HG03460 (cell line): ENCODE measurements around the gene RDH16.

Experiments
- ATAC-seq: cut with Tn5 transposase; IDR thresholded peaks from one replicate; pipeline ENCODE4 v1.9.1; 2021; ENCODE audit not compliant: unreplicated experiment

Gene RDH16, protein sequence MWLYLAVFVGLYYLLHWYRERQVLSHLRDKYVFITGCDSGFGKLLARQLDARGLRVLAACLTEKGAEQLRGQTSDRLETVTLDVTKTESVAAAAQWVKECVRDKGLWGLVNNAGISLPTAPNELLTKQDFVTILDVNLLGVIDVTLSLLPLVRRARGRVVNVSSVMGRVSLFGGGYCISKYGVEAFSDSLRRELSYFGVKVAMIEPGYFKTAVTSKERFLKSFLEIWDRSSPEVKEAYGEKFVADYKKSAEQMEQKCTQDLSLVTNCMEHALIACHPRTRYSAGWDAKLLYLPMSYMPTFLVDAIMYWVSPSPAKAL

DNA sequence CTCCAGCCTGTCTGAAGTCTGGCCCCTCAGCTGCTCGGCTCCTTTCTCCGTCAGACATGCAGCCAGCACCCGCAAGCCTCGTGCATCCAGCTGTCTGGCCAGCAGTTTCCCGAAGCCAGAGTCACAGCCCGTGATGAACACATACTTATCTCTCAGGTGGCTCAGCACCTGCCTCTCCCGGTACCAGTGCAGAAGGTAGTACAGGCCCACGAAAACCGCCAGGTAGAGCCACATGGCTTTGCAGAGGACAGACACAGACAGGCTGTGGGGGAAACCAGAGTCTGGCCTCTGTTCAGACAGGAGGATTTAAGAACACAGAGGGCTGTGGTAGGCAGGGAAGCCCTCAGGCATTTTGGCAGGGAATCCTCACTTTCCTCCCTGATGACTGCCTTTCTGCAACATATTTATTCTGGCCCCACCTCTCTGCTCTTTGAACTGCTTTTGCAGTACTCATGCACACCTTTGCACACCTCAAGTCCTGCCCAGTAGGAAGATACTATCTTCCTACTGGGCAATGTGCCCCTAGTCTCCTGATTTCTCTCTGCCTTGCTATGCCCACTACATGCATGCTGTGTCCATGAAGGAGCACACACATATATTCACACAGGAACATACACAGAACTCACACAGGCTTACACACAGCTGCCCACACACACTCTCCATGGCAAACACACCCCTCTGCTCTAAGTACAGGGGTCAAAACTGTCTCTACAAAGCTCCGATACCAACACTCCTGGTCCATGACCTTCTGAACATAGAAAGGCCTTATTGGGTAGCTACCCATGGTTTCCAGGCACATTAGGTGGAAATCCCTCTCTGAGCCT lies at the start of gene RDH16:
RDH16 (minus strand) TSS at position 380 of the 824 bp plus-strand sequence; CDS start at position 234, 146 bp downstream.
- ATAC-seq: no peak

DNA sequence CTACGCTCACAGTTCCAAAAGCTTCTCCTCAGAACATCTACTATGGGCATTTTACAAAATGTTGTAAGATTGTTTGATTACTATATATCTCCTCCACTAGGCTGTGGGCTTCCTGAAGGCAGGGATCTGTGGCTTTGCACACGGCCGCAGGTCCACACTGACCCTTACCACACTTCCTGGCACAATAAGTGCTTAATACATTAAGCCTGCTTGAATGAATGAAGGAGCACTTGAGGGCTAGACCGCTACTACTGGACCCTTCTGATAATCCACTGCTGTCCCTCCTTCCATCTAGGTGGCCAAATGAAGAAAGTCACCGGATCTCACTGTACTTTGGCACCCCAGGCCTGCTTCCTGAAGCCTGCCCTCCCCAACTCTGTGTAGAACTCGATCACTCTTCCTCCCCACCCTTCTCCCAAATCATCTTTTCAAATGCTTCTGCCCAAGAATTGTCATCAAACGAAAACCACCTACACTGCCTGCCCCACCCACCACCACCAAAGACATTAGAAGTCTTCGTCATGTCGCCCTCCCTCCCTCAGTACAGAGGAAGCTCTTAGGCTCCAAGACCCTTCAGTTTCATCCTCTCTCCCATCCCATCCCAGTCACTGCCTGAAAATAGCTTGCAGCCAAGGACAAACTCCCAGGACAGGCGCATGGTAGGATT lies 49.5 kb upstream of the RDH16 start:
- ATAC-seq: peak; percentile 3

DNA sequence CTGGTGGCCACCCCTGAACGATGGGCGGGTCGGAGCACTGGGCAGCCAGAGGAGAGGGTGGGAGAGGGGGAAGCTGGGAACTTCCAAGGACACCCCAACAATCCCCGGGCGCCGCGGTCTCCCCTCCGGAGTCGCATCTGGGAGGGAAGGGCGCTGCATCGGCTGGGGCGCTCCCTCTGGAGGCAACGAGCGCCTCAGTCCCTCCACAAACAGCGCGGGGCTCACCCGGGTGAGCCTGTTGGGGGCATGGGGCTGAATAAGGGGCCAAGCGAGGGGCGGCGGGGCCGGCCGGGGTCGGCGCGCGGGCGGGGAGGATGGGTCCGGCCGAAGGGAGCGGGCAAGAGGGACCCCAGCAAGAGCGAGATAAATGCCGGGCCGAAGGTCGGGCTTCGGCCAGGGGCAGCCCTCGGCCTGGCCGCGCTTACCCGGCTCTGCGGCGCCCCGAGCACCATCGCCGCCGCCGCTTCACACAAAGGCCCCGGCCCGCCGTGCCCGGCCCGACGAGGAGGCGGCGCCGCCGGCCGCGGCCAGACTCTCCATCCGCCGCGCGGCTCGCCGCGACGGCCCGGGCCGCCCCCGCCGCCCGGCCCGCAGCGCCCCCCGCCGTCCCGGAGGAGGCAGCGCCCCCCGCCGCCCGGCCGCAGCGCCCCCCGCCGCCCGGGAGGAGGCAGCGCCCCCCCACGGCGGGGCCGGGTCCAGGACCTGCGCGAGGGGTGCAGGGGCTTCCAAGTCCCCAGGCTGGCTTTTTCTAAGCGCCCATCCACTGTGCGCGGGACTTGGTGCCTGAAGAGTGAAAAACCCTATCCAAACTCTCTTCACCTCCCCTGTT lies 48.8 kb upstream of the RDH16 start, which contains the start of gene ZBTB39:
ZBTB39 (minus strand) TSS at position 567 of the 829 bp plus-strand sequence. CDS start 1,629 bp downstream, outside the sequence.
- ATAC-seq: peak; percentile 67

DNA sequence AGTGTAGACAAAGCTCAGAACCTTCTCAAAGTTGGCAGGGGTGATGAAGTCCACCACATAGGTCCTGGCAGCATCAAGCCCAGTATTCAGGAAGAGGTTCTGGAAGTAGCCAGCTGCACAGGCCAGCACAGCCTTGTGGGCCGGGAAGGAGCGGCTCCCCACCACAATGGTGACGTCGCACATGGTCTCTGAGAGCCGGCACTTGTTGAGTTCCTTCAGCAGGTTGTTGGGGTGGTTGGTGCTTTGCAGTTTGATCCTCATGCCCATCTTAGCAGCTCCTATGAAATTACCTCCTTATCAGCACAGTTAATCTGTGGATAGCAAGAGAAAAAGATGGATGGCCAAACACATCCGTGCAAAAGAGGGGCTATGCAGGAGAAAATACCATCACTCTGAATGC lies 47.2 kb upstream of the RDH16 start:
- ATAC-seq: no peak

DNA sequence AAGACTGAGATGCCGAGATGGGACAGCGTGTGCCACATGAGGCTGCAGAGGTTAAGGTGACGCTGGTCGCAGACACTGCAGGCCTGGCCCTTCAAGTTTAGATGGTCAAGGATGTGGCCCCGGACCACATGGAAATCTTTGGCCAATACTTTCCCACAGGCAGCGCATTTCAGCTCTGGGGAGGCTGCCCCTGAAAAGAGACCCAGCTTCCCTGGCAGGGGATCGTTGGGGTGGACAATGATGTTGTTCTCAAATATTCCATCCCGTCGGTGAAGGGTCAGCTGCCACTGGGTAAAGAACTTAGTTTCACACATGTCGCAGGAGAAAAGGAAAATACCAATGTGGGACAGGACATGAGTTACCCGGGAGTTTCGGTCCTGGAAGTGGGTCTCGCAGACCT lies 46.0 kb upstream of the RDH16 start:
- ATAC-seq: no peak

DNA sequence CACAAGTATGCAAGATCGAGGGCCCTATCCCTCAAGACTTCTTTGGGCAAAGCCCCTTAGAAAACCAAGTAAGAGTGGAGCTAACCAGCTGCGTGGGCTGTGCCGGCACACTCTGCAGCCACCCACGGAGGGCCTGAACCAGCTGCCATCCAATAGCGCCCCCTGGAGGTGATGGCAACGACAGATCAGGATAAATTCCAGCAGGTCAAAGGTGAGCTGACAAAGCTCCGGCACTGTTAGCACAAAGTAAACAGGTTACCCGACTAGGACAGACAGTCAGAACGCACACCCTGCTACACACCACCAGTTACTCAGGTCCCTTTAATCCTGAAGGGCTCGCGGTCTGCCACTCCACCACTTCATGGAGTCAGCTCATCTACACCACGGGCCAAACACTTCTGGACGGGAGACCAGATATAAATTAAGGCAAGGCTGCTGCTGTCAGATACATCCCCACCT lies 44.1 kb upstream of the RDH16 start:
- no peak for ATAC-seq

DNA sequence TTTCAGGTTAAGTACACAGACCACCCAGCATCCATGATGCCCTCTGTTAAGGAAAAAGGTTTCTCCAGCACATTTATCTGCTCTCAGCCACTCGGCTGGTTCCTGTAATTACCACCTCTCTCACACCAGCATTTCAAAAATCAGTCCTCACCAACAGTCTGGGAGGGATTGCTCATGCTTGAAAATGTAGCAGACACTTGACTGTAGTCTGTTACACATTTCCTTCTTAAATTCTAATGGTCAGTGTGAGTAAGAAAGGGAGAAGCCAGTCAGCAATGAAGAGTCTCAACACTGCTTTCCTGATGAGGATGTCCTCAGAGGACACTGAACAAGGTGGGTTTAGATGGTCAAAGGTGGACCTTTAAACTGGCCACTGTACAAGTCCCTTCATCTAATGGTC lies 43.0 kb upstream of the RDH16 start:
- no peak for ATAC-seq

DNA sequence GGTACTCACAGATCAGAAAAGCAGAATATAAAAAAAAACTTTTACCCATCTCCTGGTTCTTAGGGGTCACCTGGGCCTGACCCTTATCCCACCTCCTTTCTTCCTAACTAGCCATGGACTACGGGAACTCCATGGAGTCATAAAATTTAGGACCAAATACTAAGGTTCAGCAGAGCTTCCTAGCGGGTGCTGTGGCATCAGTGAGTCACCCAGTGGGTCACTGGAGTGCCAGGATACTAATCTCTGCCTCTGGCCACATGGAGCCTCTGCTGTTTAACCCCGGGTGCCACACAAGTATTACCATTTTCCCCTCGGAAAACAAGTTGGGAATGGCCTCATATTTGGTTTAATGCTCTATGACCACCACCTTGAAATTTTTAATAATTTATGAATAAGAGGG lies 42.0 kb upstream of the RDH16 start:
- no peak for ATAC-seq

DNA sequence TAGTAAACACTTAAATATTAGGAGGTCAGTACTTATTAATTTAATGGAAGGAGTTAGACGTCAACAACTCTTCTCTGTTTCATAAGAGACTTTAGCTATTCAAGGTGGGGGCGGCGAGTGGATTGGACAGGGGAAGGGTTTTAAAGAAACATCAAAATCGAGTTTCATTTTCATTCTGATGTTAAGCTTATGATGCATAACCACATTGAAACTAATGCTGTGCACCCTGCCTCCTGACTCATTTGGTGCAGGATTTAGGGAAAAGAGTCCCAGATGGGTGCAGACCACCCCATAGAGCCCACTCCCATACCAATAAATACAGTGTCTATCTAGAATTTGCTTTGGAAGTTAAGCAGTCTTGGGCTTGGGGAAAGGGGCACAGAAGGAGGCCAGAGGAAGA lies 41.6 kb upstream of the RDH16 start:
- peak; percentile 83 for ATAC-seq

DNA sequence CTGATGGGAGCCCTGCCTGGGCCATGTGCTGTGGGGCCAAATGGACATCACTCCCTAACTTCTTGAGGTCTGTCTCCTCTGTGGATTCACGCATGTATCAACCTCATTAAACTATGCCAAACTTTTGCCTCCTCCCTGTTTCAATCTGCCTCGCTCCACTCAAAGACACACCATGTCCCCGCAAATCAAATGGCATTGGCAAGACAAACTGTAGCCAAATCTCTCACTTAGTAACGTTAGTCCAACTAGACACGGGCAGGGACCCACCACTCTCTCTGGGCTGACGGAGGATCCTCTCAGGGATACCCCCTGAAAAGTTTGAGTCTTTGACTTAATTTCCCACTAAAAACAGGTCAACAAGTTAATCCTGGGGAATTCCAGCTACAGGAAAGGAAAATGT lies 40.9 kb upstream of the RDH16 start:
- ATAC-seq: no peak

DNA sequence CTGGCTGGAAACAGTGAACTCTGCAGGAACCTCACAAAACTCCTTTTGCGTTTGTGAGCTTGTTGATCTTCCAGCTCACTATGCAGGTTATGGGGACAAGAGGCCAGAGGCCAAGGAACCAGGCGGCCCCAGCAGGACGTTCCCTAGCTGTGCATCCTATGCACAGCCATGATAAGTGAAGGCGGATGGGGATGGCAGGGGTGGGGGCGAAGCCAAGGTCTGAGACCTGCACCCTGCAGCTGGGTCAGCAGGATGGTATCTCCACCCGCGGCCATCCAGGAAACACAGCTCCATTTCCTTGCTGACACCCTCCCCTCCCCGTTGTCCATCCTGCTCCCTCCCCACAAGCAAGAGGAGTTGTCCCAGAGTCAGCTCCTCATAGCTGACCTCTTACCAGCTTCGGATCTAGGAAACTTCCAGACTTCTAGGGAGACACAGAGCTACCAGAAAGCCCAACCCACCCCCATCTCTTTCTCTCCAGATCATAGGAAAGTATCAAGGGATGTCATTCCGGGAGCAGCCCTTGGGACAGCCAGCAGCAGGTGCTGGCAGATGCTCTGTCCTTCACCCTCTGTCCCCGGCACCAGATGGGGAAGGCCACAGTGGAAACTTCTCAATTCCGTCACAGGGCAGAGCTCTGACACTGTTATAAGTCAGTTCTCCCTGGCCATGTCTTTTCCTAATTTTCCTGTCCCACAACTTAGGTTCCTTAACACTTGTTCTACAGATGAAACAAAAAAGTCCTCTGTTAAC lies 39.6 kb upstream of the RDH16 start:
- no peak for ATAC-seq

DNA sequence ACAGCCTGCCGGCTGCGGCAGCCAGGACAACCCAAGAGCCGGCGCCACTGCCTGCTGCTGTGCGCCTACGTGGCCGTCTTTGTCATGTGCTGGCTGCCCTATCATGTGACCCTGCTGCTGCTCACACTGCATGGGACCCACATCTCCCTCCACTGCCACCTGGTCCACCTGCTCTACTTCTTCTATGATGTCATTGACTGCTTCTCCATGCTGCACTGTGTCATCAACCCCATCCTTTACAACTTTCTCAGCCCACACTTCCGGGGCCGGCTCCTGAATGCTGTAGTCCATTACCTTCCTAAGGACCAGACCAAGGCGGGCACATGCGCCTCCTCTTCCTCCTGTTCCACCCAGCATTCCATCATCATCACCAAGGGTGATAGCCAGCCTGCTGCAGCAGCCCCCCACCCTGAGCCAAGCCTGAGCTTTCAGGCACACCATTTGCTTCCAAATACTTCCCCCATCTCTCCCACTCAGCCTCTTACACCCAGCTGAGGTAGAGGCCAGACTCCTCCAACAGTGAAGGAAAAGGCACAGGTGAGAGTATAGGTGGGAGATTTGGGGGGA lies 38.6 kb upstream of the RDH16 start:
- no peak for ATAC-seq

DNA sequence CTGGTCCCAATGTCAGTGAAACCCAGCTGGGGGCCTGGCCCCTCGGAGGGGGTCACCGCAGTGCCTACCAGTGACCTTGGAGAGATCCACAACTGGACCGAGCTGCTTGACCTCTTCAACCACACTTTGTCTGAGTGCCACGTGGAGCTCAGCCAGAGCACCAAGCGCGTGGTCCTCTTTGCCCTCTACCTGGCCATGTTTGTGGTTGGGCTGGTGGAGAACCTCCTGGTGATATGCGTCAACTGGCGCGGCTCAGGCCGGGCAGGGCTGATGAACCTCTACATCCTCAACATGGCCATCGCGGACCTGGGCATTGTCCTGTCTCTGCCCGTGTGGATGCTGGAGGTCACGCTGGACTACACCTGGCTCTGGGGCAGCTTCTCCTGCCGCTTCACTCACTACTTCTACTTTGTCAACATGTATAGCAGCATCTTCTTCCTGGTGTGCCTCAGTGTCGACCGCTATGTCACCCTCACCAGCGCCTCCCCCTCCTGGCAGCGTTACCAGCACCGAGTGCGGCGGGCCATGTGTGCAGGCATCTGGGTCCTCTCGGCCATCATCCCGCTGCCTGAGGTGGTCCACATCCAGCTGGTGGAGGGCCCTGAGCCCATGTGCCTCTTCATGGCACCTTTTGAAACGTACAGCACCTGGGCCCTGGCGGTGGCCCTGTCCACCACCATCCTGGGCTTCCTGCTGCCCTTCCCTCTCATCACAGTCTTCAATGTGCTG lies 38.0 kb upstream of the RDH16 start:
- ATAC-seq: no peak

DNA sequence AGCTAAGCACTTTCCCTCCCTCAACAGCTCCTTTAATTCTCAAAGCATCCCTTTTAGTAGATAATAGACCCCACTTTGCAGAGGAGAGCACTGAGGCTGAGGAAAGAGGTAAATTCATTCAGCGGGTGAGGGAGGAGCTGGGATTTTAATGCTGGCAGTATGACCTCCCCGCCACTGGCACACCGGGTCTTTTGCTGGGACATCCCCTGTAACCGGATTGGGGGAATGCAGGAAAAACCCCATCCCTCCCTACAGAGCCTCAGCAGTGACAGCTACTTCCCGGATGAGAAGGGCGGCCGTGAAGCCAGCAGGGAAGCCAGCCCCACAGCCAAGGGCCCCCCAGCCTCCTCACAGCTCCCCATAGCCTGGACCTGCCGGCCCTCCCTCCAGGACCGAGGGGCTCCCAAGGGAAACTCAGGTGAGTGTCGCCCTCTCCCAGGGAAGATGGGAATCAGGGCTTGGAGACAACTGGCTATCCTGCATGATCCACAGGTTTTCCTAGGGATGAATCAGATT lies 36.9 kb upstream of the RDH16 start:
- no peak for ATAC-seq

DNA sequence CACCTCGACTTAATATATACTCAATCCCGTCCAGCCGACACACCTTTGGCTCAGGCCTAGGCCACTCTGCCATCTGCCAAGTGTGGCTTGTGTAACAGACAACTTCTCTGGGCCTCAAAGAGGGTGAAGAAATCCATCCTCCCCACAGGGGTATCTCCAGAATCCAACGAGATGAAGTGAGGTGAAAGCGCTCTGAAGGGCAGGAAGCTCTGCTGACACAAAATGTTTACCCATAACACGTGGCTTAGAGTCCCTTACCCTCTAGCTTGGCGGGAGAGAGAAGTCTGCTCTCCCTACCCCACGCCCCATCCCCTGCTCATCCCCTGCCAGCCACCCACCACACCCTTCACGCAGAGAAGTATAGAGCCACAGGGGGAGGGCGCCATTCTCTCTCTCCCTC lies 35.9 kb upstream of the RDH16 start:
- ATAC-seq: no peak

DNA sequence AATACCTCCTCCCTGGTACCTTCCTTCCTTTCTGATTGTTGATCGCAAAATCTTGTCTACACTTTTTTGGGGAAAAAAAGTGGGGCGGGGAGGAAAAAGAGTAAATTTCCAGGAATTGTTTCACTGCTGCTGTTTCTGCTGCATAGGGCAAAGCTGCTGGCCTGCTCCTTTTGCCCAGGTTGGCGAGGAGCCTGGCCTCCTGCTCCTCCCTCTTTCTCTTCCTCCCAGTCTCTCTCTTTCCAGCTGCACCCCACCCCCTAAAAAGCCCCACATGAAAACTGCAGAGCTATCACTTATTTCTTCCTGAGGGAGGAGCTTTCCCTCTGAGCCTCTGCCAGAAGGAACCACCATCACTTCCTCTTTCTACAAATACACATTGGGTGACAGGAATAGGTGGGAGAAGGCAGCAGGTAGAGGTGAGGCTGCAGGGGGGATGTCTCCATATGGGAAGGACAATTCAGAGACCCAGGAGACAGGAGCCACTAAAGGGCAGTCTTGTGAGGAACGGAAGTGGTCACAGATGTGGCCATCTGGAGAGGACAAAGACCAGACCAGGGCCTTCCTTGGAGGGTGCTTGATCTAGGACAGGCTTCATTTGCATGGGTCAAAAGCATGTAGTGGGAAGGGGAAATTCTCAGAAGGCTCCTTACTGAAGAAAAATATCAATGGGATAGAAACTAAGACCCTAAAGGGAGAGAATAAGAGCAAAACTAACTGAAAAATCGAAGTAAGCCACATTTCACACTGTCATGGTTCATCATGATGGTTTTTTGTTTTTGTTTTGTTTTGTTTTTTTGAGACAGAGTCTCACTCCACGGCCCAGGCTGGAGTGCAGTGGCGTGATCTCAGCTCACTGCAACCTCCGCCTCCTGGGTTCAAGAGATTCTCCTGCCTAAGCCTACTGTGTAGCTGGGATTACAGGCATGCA lies 34.2 kb upstream of the RDH16 start:
- no peak for ATAC-seq

DNA sequence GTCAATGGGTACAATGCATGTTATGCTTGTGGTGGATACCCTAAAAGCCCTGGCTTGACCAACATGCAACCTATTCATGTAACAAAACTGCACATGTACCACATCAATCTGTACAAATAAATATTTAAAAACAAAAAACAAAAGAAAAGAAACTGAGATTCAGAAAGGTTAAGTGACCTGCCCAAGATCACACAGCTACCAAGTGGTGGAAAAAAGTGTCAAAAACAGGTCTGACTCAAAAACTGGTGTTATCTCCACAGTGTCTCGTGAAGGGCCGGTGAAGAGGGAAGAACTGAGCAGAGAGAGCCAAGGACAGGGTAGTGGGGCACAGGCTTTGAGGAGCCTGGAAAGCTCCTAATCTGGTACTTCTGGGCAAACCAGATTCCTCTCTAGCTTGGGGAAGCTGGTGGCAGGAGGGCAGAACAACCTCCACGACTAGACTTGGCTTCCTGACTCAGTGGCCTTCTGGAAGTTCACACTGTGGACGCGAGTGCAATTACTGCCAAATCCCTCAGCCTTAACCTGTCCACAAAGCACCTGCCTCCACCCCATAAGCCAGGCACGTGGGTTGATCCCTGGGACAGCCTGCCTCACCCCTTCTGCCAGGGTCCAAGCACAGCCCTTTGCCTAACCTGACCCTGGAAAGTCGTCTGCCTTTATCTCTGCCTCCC lies 33.4 kb upstream of the RDH16 start:
- no peak for ATAC-seq
